Breast epithelium (tissue), 3 donors: ENCODE measurements around the gene C1orf21.

ENCODE experiments used
- POLR2A ChIP-seq: fragments of 450-650 bp; IDR thresholded peaks from one replicate; pipeline ENCODE4 v1.6.1; 2016; ENCODE audit warnings: antibody characterized with exemption, mild to moderate bottlenecking, moderate library complexity
- POLR2AphosphoS5 ChIP-seq, 3 donors: sonication (generic); formaldehyde crosslinking; IDR thresholded peaks; one replicate each; pipeline ENCODE4 v1.6.1; 2017; ENCODE audit warnings: antibody characterized with exemption in 3 of 3
- TF ChIP-seq, protein P1 (sequence below), 3 donors: fragments of 450-650 bp; IDR thresholded peaks; one replicate each; pipeline ENCODE4 v1.5.1; 2016 to 2017; ENCODE audit warnings: antibody characterized with exemption in 3 of 3, mild to moderate bottlenecking in 3 of 3, moderate library complexity in 3 of 3

DNA sequence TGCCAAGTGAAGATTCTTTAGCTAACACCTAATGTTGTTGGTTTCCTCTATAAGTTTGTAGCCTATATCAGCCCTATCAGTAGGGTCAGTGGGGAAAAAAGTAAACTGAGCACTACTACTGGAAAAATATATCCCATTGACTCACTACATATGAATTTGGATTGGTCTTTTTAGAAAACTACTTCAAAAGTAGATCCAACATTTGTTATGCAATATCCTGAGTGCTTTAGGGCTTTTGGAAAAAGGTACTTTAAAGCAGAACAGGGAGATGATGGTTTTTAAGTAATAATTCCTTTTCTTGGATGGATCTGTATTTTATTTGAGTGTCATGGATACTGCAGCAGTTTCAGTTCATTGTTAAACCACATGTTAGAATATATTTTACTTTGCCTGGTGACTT is 7.1 kb downstream of the C1orf21 start:
- TF ChIP-seq, protein P1, sequence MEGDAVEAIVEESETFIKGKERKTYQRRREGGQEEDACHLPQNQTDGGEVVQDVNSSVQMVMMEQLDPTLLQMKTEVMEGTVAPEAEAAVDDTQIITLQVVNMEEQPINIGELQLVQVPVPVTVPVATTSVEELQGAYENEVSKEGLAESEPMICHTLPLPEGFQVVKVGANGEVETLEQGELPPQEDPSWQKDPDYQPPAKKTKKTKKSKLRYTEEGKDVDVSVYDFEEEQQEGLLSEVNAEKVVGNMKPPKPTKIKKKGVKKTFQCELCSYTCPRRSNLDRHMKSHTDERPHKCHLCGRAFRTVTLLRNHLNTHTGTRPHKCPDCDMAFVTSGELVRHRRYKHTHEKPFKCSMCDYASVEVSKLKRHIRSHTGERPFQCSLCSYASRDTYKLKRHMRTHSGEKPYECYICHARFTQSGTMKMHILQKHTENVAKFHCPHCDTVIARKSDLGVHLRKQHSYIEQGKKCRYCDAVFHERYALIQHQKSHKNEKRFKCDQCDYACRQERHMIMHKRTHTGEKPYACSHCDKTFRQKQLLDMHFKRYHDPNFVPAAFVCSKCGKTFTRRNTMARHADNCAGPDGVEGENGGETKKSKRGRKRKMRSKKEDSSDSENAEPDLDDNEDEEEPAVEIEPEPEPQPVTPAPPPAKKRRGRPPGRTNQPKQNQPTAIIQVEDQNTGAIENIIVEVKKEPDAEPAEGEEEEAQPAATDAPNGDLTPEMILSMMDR (IDR thresholded peaks at IDR 0.05): no peak
- TF ChIP-seq POLR2A (no peak), POLR2AphosphoS5 (IDR thresholded peaks at IDR 0.05) (no peak)
